Measurements from ENCODE around the gene SEC14L5.
"Not testable (repeated sequence)": the region's sequence is repeated elsewhere in the genome, so short reads cannot be mapped to it uniquely, and the experiment has no call there.

SEC14L5 gene

GRCh38 chr16:5033256-5034166 lies 75.4 kb downstream of the SEC14L5 start, which contains the start of gene NAGPA:
NAGPA (minus strand) TSS chr16:5033935; CDS start chr16:5033914, 21 bp downstream.
- H3K4me3 ChIP-seq (ENCODE audit: low read depth, low read length), result peak within 1 kb of the TSS; percentile 92

GRCh38 chr16:5034167-5034523 lies 76.0 kb downstream of the SEC14L5 start:
- H3K4me3 ChIP-seq (ENCODE audit: low read depth, low read length), result peak overlapping the region; percentile 92

- H3K4me3 ChIP-seq (ENCODE audit: low read depth, low read length), result no peak overlapping the region
Measured at GRCh38 chr16:5035909-5036227, 77.7 kb downstream of the SEC14L5 start.

- no peak overlapping the region for H3K4me3 ChIP-seq (ENCODE audit: low read depth, low read length)
Measured at GRCh38 chr16:5036228-5037156, 78.4 kb downstream of the SEC14L5 start.

GRCh38 chr16:5040451-5040850 lies 82.3 kb downstream of the SEC14L5 start:
- no peak overlapping the region for H3K4me3 ChIP-seq (ENCODE audit: low read depth, low read length)

- H3K4me3 ChIP-seq (ENCODE audit: low read depth, low read length), result no peak overlapping the region
Measured at GRCh38 chr16:5041600-5042133, 83.5 kb downstream of the SEC14L5 start.

GRCh38 chr16:5042574-5043171 lies 84.5 kb downstream of the SEC14L5 start:
- H3K4me3 ChIP-seq (ENCODE audit: low read depth, low read length), result no peak overlapping the region

- H3K4me3 ChIP-seq (ENCODE audit: low read depth, low read length), result no peak overlapping the region
Measured at GRCh38 chr16:5044011-5044540, 85.9 kb downstream of the SEC14L5 start.

- not testable (repeated sequence) for H3K4me3 ChIP-seq (ENCODE audit: low read depth, low read length)
Measured at GRCh38 chr16:5044581-5044980, 86.5 kb downstream of the SEC14L5 start.

GRCh38 chr16:5045499-5046115 lies 87.5 kb downstream of the SEC14L5 start:
- no peak overlapping the region for H3K4me3 ChIP-seq (ENCODE audit: low read depth, low read length)

GRCh38 chr16:5046914-5047313 lies 88.8 kb downstream of the SEC14L5 start:
- no peak overlapping the region for H3K4me3 ChIP-seq (ENCODE audit: low read depth, low read length)

GRCh38 chr16:5054876-5055865 lies 97.0 kb downstream of the SEC14L5 start:
- no peak overlapping the region for H3K4me3 ChIP-seq (ENCODE audit: low read depth, low read length)

- H3K4me3 ChIP-seq (ENCODE audit: low read depth, low read length), result no peak overlapping the region
Measured at GRCh38 chr16:5056352-5056751, 98.2 kb downstream of the SEC14L5 start.

GRCh38 chr16:5058476-5058875 lies 100.3 kb downstream of the SEC14L5 start:
- H3K4me3 ChIP-seq (ENCODE audit: low read depth, low read length), result no peak overlapping the region

- H3K4me3 ChIP-seq (ENCODE audit: low read depth, low read length), result no peak overlapping the region
Measured at GRCh38 chr16:5059386-5060072, 101.4 kb downstream of the SEC14L5 start.

GRCh38 chr16:5060073-5060641 lies 102.0 kb downstream of the SEC14L5 start:
- no peak overlapping the region for H3K4me3 ChIP-seq (ENCODE audit: low read depth, low read length)

- no peak overlapping the region for H3K4me3 ChIP-seq (ENCODE audit: low read depth, low read length)
Measured at GRCh38 chr16:5062051-5062450, 103.9 kb downstream of the SEC14L5 start.
